ENCODE measurements around the gene ZNF219.
"Not testable (repeated sequence)": the region's sequence is repeated elsewhere in the genome, so short reads cannot be mapped to it uniquely, and the experiment has no call there.

Gene ZNF219

GRCh38 chr14:21040941-21041340, 57.5 kb downstream of the ZNF219 start:
- not testable (repeated sequence) for DNase-seq

- DNase-seq, result no peak
These were observed 58.0 kb downstream of the ZNF219 start for GRCh38 chr14:21040370-21040925.
